ENCODE results near the gene KLHL14. TPM values are rescaled to one million over a fixed set of nuclear protein-coding genes. Genes with fewer than 3 reads are reported as not detected.

Gene KLHL14
- total RNA-seq, 6 donors from 2014 or later, result 0.20 to 0.49 (median 0.44) TPM; not detected in 3

DNA sequence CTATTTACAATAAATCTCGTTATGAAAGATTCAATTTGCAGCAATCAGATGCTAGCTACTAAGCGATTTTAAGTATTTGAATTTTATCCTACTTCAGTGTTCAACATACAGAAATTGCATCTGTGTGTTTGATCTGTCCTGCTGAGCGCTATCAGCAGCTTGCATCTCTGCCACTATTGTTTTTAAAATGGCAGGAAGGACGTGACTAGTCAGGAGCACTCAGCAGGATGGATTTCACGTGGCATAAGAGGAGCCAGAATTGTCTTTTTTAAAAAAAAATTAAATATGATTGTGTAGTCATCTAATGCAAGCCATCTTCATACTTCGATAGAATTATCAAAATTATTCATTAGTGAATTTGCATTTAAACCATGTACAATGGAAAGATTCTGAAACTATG is 2.8 kb upstream of the KLHL14 start:
- no peak for DNase-seq
- Histone ChIP-seq H3K36me3 (no peaks in the 10 kb centered on the region), H3K9me3 (no peaks in the 10 kb centered on the region), H3K27me3 (peaks cover 0 to 18% (median 9%) of the 10 kb centered on the region in 4 donors), H3K27ac (no peak overlapping the region), H3K4me1 (peaks cover 10 to 18% (median 12%) of the 10 kb centered on the region in 4 donors), H3K4me3 (no peak overlapping the region)
- no peak for ATAC-seq (ENCODE audit: low FRiP score in 2 of 2)
- no peak for TF ChIP-seq EP300 (IDR thresholded peaks at IDR 0.05)
- TF ChIP-seq, protein P1, sequence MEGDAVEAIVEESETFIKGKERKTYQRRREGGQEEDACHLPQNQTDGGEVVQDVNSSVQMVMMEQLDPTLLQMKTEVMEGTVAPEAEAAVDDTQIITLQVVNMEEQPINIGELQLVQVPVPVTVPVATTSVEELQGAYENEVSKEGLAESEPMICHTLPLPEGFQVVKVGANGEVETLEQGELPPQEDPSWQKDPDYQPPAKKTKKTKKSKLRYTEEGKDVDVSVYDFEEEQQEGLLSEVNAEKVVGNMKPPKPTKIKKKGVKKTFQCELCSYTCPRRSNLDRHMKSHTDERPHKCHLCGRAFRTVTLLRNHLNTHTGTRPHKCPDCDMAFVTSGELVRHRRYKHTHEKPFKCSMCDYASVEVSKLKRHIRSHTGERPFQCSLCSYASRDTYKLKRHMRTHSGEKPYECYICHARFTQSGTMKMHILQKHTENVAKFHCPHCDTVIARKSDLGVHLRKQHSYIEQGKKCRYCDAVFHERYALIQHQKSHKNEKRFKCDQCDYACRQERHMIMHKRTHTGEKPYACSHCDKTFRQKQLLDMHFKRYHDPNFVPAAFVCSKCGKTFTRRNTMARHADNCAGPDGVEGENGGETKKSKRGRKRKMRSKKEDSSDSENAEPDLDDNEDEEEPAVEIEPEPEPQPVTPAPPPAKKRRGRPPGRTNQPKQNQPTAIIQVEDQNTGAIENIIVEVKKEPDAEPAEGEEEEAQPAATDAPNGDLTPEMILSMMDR (IDR thresholded peaks at IDR 0.05), result no peak
- TF ChIP-seq POLR2A (IDR thresholded peaks at IDR 0.05), result no peak
- TF ChIP-seq POLR2AphosphoS5 (IDR thresholded peaks at IDR 0.05), result no peak
- WGBS, 2 donors, result 69 to 70% methylated on average over 6 of the region's 6 CpGs

DNA sequence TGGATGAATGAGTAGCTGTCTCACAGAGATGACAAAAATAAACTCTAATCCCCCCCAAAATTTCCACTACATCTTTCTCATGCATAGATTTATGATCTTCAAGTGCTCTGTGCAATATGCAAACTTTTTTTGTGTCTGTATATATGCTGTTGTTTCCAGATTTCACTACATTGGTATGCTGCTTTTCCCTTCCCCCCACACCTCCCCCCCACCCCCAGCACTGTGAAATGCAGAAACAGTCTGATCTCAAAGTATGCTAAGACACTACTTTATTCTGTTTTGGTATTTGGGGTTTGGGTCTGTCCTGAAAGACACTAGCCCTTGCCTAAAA is 524 bp upstream of the KLHL14 start:
- Histone ChIP-seq H3K4me3 (no peak overlapping the region), H3K4me1 (peaks cover 10 to 31% (median 21%) of the 10 kb centered on the region in 4 donors), H3K9me3 (no peaks in the 10 kb centered on the region), H3K27ac (no peak overlapping the region), H3K27me3 (peaks cover 0 to 31% (median 22%) of the 10 kb centered on the region in 4 donors), H3K36me3 (no peaks in the 10 kb centered on the region)
- TF ChIP-seq POLR2A (IDR thresholded peaks at IDR 0.05), result no peak
- no peak for TF ChIP-seq EP300 (IDR thresholded peaks at IDR 0.05)
- TF ChIP-seq, protein P1 (IDR thresholded peaks at IDR 0.05), result no peak
- TF ChIP-seq POLR2AphosphoS5 (IDR thresholded peaks at IDR 0.05), result no peak
- ATAC-seq (ENCODE audit: low FRiP score in 2 of 2) (no peak), DNase-seq (no peak)

DNA sequence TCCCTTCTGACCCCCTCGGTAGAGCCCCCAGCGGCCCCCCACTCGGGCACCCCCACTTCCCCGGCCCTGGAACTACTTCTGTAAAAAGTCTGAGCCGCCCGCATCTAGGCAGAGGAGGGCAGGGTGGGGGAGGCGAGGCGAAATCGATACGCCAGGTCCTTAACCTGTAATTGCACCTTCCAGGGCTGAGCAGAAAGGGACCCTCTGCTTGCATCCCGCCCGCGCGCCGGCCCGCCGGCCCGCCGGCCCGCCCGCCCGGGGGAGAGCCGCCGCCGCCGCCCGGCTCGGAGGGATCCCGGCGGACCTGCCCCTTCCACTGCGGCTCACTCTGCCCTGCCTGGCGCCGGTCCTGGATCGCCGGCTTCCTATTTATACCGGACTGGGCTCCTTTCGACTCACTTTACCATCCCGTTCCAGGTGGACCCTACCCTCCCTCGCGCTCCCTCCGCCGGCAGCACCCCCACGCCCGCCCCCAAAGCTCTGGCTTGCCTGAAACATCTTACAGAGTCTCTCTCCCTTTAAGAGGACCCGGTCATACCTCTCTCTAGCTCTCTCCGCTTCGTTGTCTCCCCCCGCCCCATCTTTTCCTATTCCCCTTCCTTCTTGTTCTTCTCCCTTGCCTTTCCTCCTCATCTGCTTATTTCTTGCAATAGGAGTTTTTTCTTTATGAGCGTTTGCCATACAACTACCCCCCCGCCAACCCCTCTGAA is 797 bp downstream of the KLHL14 start:
- peaks cover 10 to 31% (median 21%) of the 10 kb centered on the region in 4 donors for H3K4me1 ChIP-seq
- H3K9me3 ChIP-seq, result no peaks in the 10 kb centered on the region
- TF ChIP-seq, protein P1 (IDR thresholded peaks at IDR 0.05), result no peak
- TF ChIP-seq POLR2A (IDR thresholded peaks at IDR 0.05), result no peak
- TF ChIP-seq POLR2AphosphoS5 (IDR thresholded peaks at IDR 0.05), result no peak
- TF ChIP-seq EP300 (IDR thresholded peaks at IDR 0.05), result no peak
- DNase-seq (peak in 1 of 2 donors; percentile 80), ATAC-seq (ENCODE audit: low FRiP score in 2 of 2) (peak in 1 of 2 donors; percentile 40)
- H3K4me3 ChIP-seq, result peak overlapping the region in 3 of 4 donors; percentile 23 to 47 (median 39)
- H3K27me3 ChIP-seq, result peaks cover 0 to 31% (median 22%) of the 10 kb centered on the region in 4 donors
- no peaks in the 10 kb centered on the region for H3K36me3 ChIP-seq
- H3K27ac ChIP-seq, result no peak overlapping the region
- WGBS, 2 donors, result 4 to 9% methylated on average over 20 to 38 of the region's 50 CpGs

DNA sequence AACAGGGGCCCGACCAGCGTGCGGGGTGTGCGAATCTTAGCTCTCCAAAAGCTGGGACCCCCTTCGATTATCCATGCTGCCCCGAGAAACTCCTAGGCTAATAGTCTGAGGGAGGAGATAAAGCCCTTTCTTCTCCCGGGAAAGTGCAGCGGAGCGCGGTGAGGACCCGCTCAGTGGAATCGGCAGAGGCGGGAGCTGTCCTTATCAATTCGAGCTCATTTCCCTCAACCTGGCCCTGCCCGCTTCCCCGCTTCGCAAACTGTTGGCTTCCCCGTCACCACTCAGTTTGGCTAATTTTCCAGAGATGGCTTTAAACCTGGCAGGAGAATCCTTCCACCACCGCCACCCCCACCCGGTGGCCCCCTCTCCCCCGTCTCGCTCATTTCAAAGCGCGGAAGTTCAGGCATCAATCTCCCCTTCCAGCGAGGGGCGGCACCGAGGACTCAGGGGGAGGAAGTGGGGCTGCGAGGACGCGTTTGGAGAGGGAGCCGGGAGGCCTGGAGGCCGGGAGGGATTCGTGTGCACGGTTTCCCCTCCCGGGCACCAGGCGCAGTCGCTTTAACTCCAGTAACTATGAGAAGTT is 1.6 kb downstream of the KLHL14 start:
- 2% methylated on average over 19 to 37 of the region's 37 CpGs for WGBS, 2 donors
- peaks cover 10 to 31% (median 21%) of the 10 kb centered on the region in 4 donors for H3K4me1 ChIP-seq
- H3K9me3 ChIP-seq, result no peaks in the 10 kb centered on the region
- DNase-seq, result no peak
- no peak overlapping the region for H3K27ac ChIP-seq
- no peaks in the 10 kb centered on the region for H3K36me3 ChIP-seq
- ATAC-seq (ENCODE audit: low FRiP score in 2 of 2), result peak in 1 of 2 donors; percentile 40
- peaks cover 0 to 31% (median 22%) of the 10 kb centered on the region in 4 donors for H3K27me3 ChIP-seq
- TF ChIP-seq, protein P1 (IDR thresholded peaks at IDR 0.05), result no peak
- TF ChIP-seq EP300 (IDR thresholded peaks at IDR 0.05) (no peak), POLR2A (IDR thresholded peaks at IDR 0.05) (no peak), POLR2AphosphoS5 (IDR thresholded peaks at IDR 0.05) (no peak)
- peak overlapping the region in 3 of 4 donors; percentile 23 to 47 (median 39) for H3K4me3 ChIP-seq
